Stimulated activated CD8-positive, alpha-beta memory T cell treated with anti-CD3 and anti-CD28 coated beads, Interleukin-2, amount 100 ng/mL, for 48 hours (primary cell): ENCODE data around the gene THSD7A.
"Not testable (repeated sequence)": the region's sequence is repeated elsewhere in the genome, so short reads cannot be mapped to it uniquely, and the experiment has no call there.

ENCODE experiments used
- DNase-seq, 2 donors: peaks; one replicate each; pipeline ENCODE4 v3.0.0-alpha.2; 2020; ENCODE audit warnings: low read depth in 2 of 2

The THSD7A gene

GRCh38 chr7:11458736-11459483, 373.1 kb downstream of the THSD7A start:
- DNase-seq, result no peak

DNA sequence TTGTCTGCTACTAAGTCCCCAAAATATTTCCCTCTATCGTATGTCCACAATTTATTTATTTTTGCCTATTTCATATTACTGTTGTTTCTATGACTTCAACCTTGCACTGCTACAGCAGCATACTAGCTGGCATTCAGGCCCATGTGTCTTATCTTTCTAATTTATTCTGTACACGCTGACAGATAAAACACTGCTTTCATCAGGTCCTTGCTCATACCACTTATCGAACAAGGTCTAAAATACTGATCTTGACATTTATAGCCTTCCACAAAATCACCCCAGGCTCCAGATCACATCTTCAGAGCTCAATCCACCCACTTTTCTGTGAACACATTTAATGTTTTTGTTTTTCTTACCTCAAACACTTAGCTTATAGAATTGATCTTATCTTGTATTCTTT, 374.6 kb downstream of the THSD7A start:
- no peak for DNase-seq

DNA sequence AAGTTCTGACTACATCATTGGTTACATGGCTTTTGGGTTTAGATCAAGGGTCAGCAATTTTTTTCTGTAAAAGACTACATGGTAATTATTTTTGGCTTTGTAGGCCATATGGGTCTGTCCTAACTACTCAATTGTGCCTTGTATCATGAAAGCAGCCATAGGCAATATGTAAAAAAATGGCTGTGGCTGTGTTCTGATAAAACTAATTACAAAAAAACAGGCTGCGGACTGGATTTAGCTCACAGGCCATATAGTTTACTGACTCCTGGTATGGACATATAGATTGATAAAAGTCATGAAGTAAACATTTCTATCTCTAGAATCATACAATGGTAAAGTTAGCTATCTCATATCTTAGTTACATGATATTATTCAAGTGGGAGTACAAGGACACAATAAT, 375.4 kb downstream of the THSD7A start:
- DNase-seq, result no peak

DNA sequence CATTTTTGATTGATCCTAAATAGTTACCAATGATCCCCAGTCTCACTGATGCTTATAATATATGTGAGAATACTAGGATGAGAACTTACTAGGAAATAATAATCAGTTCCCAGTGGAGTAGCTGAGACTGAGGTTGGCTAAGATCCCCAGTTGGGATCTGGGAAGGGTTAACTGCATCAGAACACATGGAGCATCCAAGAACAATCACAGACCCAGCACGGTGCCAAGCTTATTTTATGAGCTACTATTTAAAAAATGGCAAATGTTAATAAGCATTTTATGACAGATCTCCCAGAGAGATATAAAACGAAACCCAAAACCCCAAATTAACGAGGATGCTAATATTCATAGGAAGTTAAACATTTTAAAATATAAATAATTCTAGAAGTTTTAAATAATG, 379.5 kb downstream of the THSD7A start:
- no peak for DNase-seq

- DNase-seq, result no peak
These were observed 381.7 kb downstream of the THSD7A start for GRCh38 chr7:11450281-11450680.

- DNase-seq, result no peak
These were observed 382.7 kb downstream of the THSD7A start for GRCh38 chr7:11449316-11449715.

DNA sequence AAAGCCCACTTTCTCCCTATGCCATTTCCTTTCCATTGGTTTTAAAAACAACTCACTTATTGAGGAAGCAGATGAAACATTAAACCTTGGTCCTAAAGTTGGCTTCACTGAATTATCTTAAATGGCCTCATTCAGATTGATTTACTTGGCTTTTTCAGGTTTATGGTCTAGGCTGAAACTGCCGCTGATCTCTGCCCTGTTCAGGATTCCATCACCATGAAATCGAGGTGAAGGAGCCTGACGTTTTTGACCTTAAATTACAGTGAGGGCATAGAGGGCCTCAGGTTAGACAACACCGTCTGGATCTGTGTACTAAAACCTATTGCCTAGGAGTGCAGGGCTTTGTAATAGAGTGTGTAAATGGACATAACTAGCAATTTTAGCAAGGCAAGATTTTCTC, 383.7 kb downstream of the THSD7A start:
- no peak for DNase-seq

GRCh38 chr7:11447106-11447505, 384.9 kb downstream of the THSD7A start:
- no peak for DNase-seq

DNA sequence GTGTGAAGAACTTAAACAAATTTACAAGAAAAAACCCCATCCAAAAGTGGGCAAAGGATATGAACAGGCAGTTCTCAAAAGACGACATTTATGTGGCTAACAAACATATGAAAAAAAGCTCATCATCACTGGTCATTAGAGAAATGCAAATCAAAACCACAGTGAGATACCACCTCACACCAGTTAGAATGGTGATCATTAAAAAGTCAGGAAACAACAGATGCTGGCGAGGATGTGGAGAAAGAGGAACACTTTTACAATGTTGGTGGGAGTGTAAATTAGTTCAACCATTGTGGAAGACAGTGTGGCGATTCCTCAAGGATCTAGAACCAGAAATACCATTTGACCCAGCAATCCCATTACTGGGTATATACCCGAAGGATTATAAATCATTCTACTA, 388.1 kb downstream of the THSD7A start:
- not testable (repeated sequence) for DNase-seq

GRCh38 chr7:11437994-11438393, 394.0 kb downstream of the THSD7A start:
- DNase-seq, result no peak

- no peak for DNase-seq
These were observed 395.0 kb downstream of the THSD7A start for GRCh38 chr7:11436773-11437524.

DNA sequence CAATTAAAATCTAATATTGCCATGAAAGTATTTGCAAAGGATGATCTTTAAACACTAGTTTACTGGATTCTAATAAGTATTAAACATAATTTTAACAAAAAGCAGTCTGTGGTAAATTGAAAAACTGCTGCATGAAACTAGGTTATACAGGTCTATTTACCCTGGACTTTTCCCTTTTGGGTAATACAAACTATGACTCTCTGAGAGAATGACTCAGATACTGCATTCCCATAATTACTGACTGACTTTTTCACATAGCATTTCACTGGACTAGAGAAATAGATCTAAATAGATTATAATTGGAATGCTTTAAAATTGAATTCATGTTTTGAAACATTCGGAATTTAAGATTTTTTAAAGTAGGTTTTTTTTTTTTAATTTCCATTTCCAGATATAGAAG, 395.7 kb downstream of the THSD7A start:
- no peak for DNase-seq

- no peak for DNase-seq
These were observed 397.6 kb downstream of the THSD7A start for GRCh38 chr7:11434366-11434765.

GRCh38 chr7:11430841-11431240, 401.2 kb downstream of the THSD7A start:
- no peak for DNase-seq

DNA sequence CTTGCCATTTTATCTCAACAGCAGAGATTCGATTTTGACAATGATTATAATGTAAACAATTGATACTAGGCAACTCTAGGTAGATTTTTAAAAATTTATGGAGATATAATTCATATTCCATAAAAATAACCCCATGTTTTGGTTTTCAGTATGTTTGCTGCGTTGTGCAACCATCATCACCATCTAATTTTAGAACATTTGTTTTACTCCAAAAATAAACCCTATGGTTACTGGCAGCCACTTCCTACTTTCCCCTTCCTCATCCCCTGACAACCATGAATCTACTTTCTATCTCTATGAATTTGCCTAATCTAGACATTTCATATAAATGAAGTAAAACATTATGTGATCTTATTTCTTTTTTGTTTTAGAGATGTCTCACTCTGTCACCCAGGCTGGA, 401.9 kb downstream of the THSD7A start:
- no peak for DNase-seq

DNA sequence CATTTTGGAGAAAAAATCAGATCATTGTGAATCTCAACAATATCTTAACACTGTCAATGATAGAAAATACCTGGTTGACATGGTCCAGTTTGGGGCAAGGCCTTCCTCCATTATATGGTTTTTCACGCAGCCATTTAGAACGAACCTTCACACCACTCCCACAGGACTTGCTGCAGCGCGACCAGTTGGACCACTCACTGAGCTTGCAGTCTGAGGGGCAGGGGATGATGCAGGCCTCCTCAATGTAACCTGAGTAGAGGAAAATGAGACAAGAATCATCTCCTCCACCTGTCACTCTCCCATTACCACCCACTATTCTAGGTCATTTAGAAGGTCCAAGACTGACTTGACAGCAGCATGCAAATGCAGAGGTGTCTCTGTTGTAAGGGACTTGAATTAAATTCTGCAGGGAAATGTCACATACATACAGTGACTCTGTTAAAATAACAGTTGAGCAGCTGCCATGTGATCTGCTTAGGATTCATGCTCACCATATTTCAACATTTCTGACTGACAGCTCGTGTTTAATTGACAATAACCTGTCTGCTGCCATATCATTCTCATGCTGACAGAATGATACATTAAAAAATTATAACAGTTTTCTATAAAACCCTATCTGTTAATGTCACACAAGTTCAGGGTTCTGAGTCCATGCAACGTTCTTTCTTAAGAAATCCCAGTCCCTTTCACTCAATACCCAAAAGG, 403.0 kb downstream of the THSD7A start:
- DNase-seq, result no peak

- no peak for DNase-seq
These were observed 404.2 kb downstream of the THSD7A start for GRCh38 chr7:11427686-11428273.

DNA sequence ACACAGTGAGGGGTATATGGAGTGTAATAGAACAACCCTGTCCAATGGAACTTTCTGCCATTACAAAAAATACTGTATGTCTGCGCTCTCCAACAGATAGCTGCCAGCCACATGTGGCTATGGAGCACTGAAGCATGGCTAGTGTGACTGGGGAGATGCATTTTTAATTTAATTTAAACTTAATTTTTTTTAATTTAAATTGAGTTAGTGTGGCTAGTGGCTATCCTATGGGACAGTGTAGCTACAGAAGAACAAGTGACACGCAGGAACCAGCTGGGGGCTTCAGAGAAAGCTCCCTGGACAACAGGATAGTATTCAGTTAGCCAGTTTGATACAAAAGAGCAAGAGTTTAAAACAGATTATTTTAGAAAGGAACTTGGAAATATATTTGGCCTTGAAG, 408.0 kb downstream of the THSD7A start:
- DNase-seq, result no peak

GRCh38 chr7:11420049-11420448, 411.9 kb downstream of the THSD7A start:
- DNase-seq, result no peak

DNA sequence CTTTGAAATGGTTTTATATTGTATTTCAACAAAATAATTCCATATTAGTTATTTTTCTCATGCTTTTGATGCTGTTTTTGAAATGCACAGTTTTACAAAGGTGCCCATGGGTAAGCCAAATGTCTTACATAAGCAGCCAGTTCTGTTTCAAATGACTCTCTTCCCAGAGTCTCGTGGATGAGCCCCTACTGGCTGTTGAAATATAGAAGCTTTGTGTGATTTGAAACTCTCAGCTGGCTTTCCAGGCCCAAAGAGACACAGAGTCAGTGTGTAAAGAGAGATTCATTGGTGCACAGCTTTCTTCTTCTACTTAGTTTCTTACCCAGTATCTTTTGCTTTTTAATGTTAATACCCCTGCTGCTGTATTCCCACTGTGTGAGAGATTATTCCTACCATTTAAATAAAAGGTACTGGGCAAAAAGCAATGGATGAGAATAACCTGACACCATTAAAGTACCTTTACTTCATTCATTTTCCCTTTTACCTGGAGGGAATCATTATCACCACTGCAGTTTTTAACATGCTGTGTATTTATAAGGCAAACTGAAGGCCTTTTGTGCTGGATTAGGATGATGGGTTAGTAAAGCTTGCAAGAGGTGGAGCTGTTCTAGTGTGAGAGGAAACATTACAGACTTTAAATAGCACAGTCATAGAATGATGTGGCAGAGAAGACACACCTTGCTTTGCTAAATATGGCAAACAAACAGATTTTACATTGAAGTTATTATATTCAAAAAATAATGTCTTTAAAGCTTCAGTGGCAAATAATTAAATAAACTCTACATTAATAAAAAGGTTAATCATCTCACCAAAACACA, 415.1 kb downstream of the THSD7A start:
- no peak for DNase-seq

DNA sequence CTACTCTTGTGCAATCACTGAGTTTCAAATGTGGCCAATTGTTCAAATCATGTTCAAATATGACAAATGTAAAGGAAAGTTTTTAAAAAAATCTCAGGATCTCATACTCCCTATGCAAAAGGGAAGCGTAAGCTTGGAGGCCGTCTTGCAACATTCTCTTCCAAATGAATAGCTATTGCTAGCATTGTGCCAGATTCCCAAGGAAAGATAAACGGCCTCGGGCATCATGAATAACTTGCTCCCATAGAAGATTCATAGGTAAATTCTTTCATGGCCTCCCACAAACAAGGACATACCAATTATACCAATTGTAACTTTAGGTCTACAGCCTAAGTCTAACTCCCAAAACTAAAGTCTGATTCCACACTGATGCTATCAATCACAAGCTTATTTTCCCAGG, 416.9 kb downstream of the THSD7A start:
- DNase-seq, result no peak

- no peak for DNase-seq
These were observed 418.1 kb downstream of the THSD7A start for GRCh38 chr7:11413901-11414300.
